ENCODE results near the gene PHF5A.

The PHF5A gene

GRCh38 chr22:41468381-41469217, at the start of gene PHF5A, which contains the start of gene ACO2:
PHF5A (minus strand) TSS chr22:41468692; CDS start chr22:41468653, 39 bp downstream.
ACO2 (plus strand) TSS chr22:41469117; CDS start chr22:41469147, 30 bp downstream.
- peak; percentile 96 for DNase-seq (ENCODE audit: insufficient read length, low spot score)
- peak; percentile 28 for FAIRE-seq

GRCh38 chr22:41518048-41518347, 49.5 kb upstream of the PHF5A start:
- FAIRE-seq = no peak

GRCh38 chr22:41517172-41518047, 48.9 kb upstream of the PHF5A start:
- peak; percentile 73 for DNase-seq (ENCODE audit: insufficient read length, low spot score)
- FAIRE-seq = no peak

More at GRCh38 chr22:41518048-41518347, 49.5 kb upstream of the PHF5A start:
- no peak for DNase-seq (ENCODE audit: insufficient read length, low spot score)

- FAIRE-seq (no peak), DNase-seq (ENCODE audit: insufficient read length, low spot score) (no peak)
These were observed 48.0 kb upstream of the PHF5A start for GRCh38 chr22:41516462-41516861.

- FAIRE-seq (no peak), DNase-seq (ENCODE audit: insufficient read length, low spot score) (no peak)
These were observed 44.9 kb upstream of the PHF5A start for GRCh38 chr22:41513391-41513790.

- peak; percentile 92 for FAIRE-seq
These were observed 44.1 kb upstream of the PHF5A start for GRCh38 chr22:41512421-41513194.

GRCh38 chr22:41511521-41511968, 43.1 kb upstream of the PHF5A start:
- FAIRE-seq (no peak), DNase-seq (ENCODE audit: insufficient read length, low spot score) (no peak)

More at GRCh38 chr22:41512421-41513194, 44.1 kb upstream of the PHF5A start:
- peak; percentile 93 for DNase-seq (ENCODE audit: insufficient read length, low spot score)

GRCh38 chr22:41508770-41509170, 40.3 kb upstream of the PHF5A start:
- DNase-seq (ENCODE audit: insufficient read length, low spot score) (no peak), FAIRE-seq (no peak)

GRCh38 chr22:41507330-41508063, 39.0 kb upstream of the PHF5A start:
- no peak for FAIRE-seq
- DNase-seq (ENCODE audit: insufficient read length, low spot score) = no peak

GRCh38 chr22:41505511-41506220, 37.2 kb upstream of the PHF5A start:
- FAIRE-seq (no peak), DNase-seq (ENCODE audit: insufficient read length, low spot score) (no peak)

- FAIRE-seq (no peak), DNase-seq (ENCODE audit: insufficient read length, low spot score) (no peak)
These were observed 36.3 kb upstream of the PHF5A start for GRCh38 chr22:41504816-41505215.

GRCh38 chr22:41504397-41504796, 35.9 kb upstream of the PHF5A start:
- no peak for FAIRE-seq

GRCh38 chr22:41501209-41501608, 32.7 kb upstream of the PHF5A start:
- no peak for FAIRE-seq

More at GRCh38 chr22:41504397-41504796, 35.9 kb upstream of the PHF5A start:
- DNase-seq (ENCODE audit: insufficient read length, low spot score) = no peak

GRCh38 chr22:41500303-41500702, 31.8 kb upstream of the PHF5A start:
- FAIRE-seq (no peak), DNase-seq (ENCODE audit: insufficient read length, low spot score) (no peak)

More at GRCh38 chr22:41501209-41501608, 32.7 kb upstream of the PHF5A start:
- DNase-seq (ENCODE audit: insufficient read length, low spot score) = no peak

- no peak for FAIRE-seq
- no peak for DNase-seq (ENCODE audit: insufficient read length, low spot score)
These were observed 31.3 kb upstream of the PHF5A start for GRCh38 chr22:41499624-41500280.

- FAIRE-seq (no peak), DNase-seq (ENCODE audit: insufficient read length, low spot score) (no peak)
These were observed 29.9 kb upstream of the PHF5A start for GRCh38 chr22:41498303-41498835.

- FAIRE-seq (no peak), DNase-seq (ENCODE audit: insufficient read length, low spot score) (no peak)
These were observed 23.0 kb upstream of the PHF5A start for GRCh38 chr22:41491374-41492100.

Measured in HTR-8/SVneo (cell line).